ENCODE data around the gene MYLIP. TPM values are rescaled to one million over a fixed set of nuclear protein-coding genes. Genes with fewer than 3 reads are reported as not detected.

Gene MYLIP
- total RNA-seq, 1 experiment from 2014 or later = 12.5 TPM

DNA sequence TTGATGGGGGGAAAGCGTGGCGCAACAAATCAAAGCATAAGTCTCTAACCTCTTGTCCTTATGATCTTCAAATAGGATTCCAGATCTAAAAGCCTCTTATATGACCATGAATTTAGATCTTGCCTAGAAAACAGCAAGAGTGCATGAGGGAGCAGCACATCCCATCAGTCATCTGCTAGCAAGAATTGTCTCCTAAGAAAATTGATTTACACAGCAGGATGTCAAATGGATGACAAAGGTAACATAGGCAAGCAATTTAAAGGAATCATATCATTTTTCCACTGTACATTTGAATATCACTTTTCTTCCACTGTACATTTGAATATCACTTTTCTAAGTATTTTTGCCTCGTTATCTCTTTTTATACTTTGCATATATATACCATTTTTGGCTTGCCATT lies 7.5 kb upstream of the MYLIP start:
- no peak overlapping the region for H3K4me2 ChIP-seq (ENCODE audit: low read length)
- ChIA-PET CTCF (no interaction called here), POLR2A (ENCODE audit: unreplicated experiment) (no interaction called here)
- intact Hi-C loops (cut with micrococcal nuclease) = no loop called here
- H3K27ac ChIP-seq (ENCODE audit: low read length) = no peak overlapping the region
- DNase-seq = no peak
- H3K4me1 ChIP-seq (ENCODE audit: insufficient read depth, low read length) = no peaks in the 10 kb centered on the region
- H3K9me3 ChIP-seq (ENCODE audit: low read length) = no peaks in the 10 kb centered on the region
- no peaks in the 10 kb centered on the region for H4K20me1 ChIP-seq (ENCODE audit: low read length)
- no peaks in the 10 kb centered on the region for H3K79me2 ChIP-seq (ENCODE audit: low read length)
- no peaks in the 10 kb centered on the region for H3K9me2 ChIP-seq (replicated peaks; ENCODE audit: low read length)
- H3K4me3 ChIP-seq (ENCODE audit: low read length) = no peak overlapping the region
- ATAC-seq = no peak
- no peak overlapping the region for H2AFZ ChIP-seq (ENCODE audit: low read length)
- H3K27me3 ChIP-seq (ENCODE audit: low read length) = peaks cover 49% of the 10 kb centered on the region
- BruUV-seq (replicated peaks) = no TSS peak
- TF ChIP-seq EZH2 (IDR thresholded peaks at IDR 0.05; ENCODE audit: low read length, unreplicated experiment) (no peak), EZH2phosphoT487 (IDR thresholded peaks at IDR 0.05; ENCODE audit: borderline replicate concordance, low read length) (no peak)
- TF ChIP-seq, protein P1, sequence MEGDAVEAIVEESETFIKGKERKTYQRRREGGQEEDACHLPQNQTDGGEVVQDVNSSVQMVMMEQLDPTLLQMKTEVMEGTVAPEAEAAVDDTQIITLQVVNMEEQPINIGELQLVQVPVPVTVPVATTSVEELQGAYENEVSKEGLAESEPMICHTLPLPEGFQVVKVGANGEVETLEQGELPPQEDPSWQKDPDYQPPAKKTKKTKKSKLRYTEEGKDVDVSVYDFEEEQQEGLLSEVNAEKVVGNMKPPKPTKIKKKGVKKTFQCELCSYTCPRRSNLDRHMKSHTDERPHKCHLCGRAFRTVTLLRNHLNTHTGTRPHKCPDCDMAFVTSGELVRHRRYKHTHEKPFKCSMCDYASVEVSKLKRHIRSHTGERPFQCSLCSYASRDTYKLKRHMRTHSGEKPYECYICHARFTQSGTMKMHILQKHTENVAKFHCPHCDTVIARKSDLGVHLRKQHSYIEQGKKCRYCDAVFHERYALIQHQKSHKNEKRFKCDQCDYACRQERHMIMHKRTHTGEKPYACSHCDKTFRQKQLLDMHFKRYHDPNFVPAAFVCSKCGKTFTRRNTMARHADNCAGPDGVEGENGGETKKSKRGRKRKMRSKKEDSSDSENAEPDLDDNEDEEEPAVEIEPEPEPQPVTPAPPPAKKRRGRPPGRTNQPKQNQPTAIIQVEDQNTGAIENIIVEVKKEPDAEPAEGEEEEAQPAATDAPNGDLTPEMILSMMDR (conservative IDR thresholded peaks at IDR 0.05; ENCODE audit: low read depth, low read length) = no peak
- H3F3A ChIP-seq (ENCODE audit: low read length, unreplicated experiment) = no peaks in the 10 kb centered on the region
- H3K36me3 ChIP-seq (ENCODE audit: low read depth, low read length) = no peaks in the 10 kb centered on the region
- no peak overlapping the region for H3K9ac ChIP-seq (ENCODE audit: low read length)

DNA sequence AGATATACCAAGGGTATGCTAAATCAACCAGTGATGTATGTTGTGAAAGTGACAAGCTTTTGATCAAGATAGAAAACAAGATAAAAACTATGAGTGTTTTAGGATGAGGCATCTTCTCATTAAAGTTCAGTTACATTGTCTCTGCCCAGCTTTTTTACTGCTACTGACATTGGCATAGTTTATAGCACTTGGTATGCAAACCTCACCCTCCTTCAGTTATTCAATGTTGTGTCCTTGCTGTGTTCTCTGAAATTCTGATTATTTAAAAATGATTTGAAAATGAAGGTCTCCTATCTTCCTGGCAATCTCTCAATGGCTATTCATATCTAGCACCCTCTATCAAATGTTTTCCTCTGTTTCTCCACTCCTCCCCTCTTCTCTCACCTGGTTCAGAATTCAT lies 6.7 kb upstream of the MYLIP start:
- Histone ChIP-seq H3K4me1 (ENCODE audit: insufficient read depth, low read length) (no peaks in the 10 kb centered on the region), H3F3A (ENCODE audit: low read length, unreplicated experiment) (no peaks in the 10 kb centered on the region), H3K9ac (ENCODE audit: low read length) (no peak overlapping the region), H3K36me3 (ENCODE audit: low read depth, low read length) (no peaks in the 10 kb centered on the region), H3K4me3 (ENCODE audit: low read length) (no peak overlapping the region), H3K79me2 (ENCODE audit: low read length) (no peaks in the 10 kb centered on the region), H2AFZ (ENCODE audit: low read length) (no peak overlapping the region), H3K27ac (ENCODE audit: low read length) (no peak overlapping the region), H3K4me2 (ENCODE audit: low read length) (no peak overlapping the region), H3K9me3 (ENCODE audit: low read length) (no peaks in the 10 kb centered on the region), H3K27me3 (ENCODE audit: low read length) (peaks cover 52% of the 10 kb centered on the region), H3K9me2 (replicated peaks; ENCODE audit: low read length) (no peaks in the 10 kb centered on the region), H4K20me1 (ENCODE audit: low read length) (no peaks in the 10 kb centered on the region)
- TF ChIP-seq EZH2 (IDR thresholded peaks at IDR 0.05; ENCODE audit: low read length, unreplicated experiment) = no peak
- no peak for TF ChIP-seq EZH2phosphoT487 (IDR thresholded peaks at IDR 0.05; ENCODE audit: borderline replicate concordance, low read length)
- CTCF ChIA-PET = no interaction called here
- BruUV-seq (replicated peaks) = no TSS peak
- POLR2A ChIA-PET (ENCODE audit: unreplicated experiment) = no interaction called here
- DNase-seq = no peak
- no peak for ATAC-seq
- intact Hi-C loops (cut with micrococcal nuclease) = no loop called here

DNA sequence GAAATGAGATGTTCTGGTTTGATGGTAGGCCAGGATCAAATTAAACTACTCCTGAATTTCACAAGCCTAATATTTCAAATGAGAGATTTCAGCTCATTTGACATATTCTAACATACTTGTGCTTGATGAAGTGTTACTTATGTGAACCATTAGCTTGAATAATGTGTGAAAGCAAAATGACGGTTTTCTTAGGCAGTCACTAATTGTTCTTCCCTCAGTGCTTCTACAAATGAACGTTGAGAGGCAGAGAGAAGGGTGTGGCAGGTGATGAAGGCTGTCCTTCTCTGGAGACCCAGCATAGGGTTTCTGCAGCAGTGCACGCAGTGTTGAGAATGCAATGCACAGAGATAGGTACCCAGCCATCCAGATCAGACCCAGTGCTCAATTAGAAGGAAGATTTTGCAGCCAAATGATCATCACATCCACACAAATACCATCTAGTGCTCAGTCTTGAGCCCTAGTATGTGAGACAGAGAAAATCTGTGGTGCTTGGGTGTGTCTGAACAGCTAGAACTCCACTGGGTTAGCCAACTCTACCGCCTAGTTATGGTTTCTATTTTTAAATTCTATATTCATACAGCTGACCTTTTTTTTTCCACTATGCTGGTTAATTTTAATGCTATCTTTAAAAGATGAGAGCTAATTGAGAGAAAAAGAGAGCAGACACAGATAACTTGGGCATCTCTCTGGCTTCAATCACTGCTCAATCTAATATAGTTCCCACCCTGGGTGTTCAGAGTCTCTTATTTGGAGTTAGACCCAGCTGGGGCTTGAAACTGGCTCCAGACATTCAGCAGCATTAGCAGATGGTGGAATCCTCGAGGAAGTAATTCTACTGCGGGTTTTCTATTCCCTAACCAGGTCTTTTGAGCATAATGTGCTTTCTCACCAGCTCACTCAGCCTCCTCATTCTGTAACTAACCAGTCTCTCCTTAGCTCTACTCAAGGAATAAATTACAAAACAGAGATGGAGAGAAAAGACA lies 4.4 kb upstream of the MYLIP start:
- H3K9ac ChIP-seq (ENCODE audit: low read length) = no peak overlapping the region
- H3K9me3 ChIP-seq (ENCODE audit: low read length) = no peaks in the 10 kb centered on the region
- TF ChIP-seq, protein P1 (conservative IDR thresholded peaks at IDR 0.05; ENCODE audit: low read depth, low read length) = no peak
- TF ChIP-seq EZH2 (IDR thresholded peaks at IDR 0.05; ENCODE audit: low read length, unreplicated experiment) = no peak
- TF ChIP-seq EZH2phosphoT487 (IDR thresholded peaks at IDR 0.05; ENCODE audit: borderline replicate concordance, low read length) = no peak
- CTCF ChIA-PET = interaction anchor here (0.5 kb wide), 1 partner anchor 59 kb away, joined by 3 read pairs; no protein-coding TSS in a partner anchor
- no peaks in the 10 kb centered on the region for H3K4me1 ChIP-seq (ENCODE audit: insufficient read depth, low read length)
- no peaks in the 10 kb centered on the region for H3K36me3 ChIP-seq (ENCODE audit: low read depth, low read length)
- no peak overlapping the region for H3K4me2 ChIP-seq (ENCODE audit: low read length)
- no peaks in the 10 kb centered on the region for H3K9me2 ChIP-seq (replicated peaks; ENCODE audit: low read length)
- POLR2A ChIA-PET (ENCODE audit: unreplicated experiment) = no interaction called here
- peaks cover 5% of the 10 kb centered on the region for H3K79me2 ChIP-seq (ENCODE audit: low read length)
- H4K20me1 ChIP-seq (ENCODE audit: low read length) = no peaks in the 10 kb centered on the region
- peaks cover 52% of the 10 kb centered on the region for H3K27me3 ChIP-seq (ENCODE audit: low read length)
- H3F3A ChIP-seq (ENCODE audit: low read length, unreplicated experiment) = no peaks in the 10 kb centered on the region
- no TSS peak for BruUV-seq (replicated peaks)
- no peak overlapping the region for H3K27ac ChIP-seq (ENCODE audit: low read length)
- intact Hi-C loops (cut with micrococcal nuclease) = loop anchor here (5.0 kb wide), 1 partner anchor 432 kb away; no protein-coding TSS in a partner anchor
- DNase-seq (no peak), ATAC-seq (no peak)
- no peak overlapping the region for H2AFZ ChIP-seq (ENCODE audit: low read length)
- no peak overlapping the region for H3K4me3 ChIP-seq (ENCODE audit: low read length)

Measured in PC-3 (cell line).